ENCODE data around the gene PTCD2. TPM values are rescaled to one million over a fixed set of nuclear protein-coding genes. Genes with fewer than 3 reads are reported as not detected.

PTCD2 gene
- total RNA-seq, 1 experiment from 2014 or later = 11.6 TPM

DNA sequence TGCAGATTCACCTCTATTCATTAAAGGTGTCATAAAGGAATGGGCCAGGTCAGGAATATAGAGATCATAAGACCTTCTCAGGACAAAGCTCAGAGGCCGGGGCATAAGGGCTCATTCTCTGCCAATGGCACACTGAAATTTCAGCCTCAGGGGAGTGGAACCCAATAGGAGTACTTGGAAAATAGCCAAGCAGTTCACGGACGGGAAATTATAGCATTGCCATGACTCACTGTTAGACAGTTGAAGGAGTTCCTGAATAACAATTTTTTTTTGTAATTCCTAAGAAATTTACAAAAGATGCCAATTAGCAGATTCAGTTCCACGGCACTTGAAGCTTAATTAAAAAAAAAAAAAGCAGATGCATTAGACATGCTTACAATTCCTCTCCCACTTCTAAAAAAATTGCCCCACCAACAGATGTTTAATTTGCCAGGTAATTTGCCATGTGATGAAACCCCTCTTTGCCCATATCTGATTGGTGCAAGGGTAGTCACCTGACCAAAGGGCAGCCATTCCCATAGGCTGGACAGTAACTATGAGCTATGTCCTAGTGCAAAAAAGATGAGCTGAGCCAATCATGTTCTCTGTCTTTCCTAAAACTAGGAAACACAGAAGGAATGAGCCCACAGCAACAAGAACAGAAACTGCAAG, 58.6 kb downstream of the PTCD2 start:
- Mint-ChIP-seq H3K4me3 (ENCODE audit: unreplicated experiment) (no peak overlapping the region), H3K27ac (ENCODE audit: unreplicated experiment) (no peak overlapping the region), H3K9me3 (ENCODE audit: unreplicated experiment) (no peaks in the 10 kb centered on the region), H3K36me3 (ENCODE audit: insufficient read depth, unreplicated experiment) (no peaks in the 10 kb centered on the region), H3K4me1 (ENCODE audit: low read depth, unreplicated experiment) (no peaks in the 10 kb centered on the region), H3K27me3 (ENCODE audit: insufficient read depth, unreplicated experiment) (no peaks in the 10 kb centered on the region)
- BruUV-seq (replicated peaks) = no TSS peak
- DNase-seq = no peak
- Histone ChIP-seq H3K9me3 (no peaks in the 10 kb centered on the region), H3K4me1 (no peaks in the 10 kb centered on the region), H3K27me3 (replicated peaks; ENCODE audit: control insufficient read depth, insufficient read depth, low read length) (no peaks in the 10 kb centered on the region), H3K4me3 (ENCODE audit: low read depth, low read length) (no peak overlapping the region), H3K36me3 (ENCODE audit: control insufficient read depth, insufficient read depth, low read length) (no peaks in the 10 kb centered on the region)
- TF ChIP-seq, protein P1, sequence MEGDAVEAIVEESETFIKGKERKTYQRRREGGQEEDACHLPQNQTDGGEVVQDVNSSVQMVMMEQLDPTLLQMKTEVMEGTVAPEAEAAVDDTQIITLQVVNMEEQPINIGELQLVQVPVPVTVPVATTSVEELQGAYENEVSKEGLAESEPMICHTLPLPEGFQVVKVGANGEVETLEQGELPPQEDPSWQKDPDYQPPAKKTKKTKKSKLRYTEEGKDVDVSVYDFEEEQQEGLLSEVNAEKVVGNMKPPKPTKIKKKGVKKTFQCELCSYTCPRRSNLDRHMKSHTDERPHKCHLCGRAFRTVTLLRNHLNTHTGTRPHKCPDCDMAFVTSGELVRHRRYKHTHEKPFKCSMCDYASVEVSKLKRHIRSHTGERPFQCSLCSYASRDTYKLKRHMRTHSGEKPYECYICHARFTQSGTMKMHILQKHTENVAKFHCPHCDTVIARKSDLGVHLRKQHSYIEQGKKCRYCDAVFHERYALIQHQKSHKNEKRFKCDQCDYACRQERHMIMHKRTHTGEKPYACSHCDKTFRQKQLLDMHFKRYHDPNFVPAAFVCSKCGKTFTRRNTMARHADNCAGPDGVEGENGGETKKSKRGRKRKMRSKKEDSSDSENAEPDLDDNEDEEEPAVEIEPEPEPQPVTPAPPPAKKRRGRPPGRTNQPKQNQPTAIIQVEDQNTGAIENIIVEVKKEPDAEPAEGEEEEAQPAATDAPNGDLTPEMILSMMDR (IDR thresholded peaks at IDR 0.05; ENCODE audit: insufficient read depth in 1 of 2, low read depth in 1 of 2, low read length in 1 of 2, severe bottlenecking in 1 of 2, unreplicated experiment in 1 of 2) = no peak
- intact Hi-C loops (cut with micrococcal nuclease; ENCODE audit: unreplicated experiment) = no loop called here
- CTCF ChIA-PET = no interaction called here
- POLR2A ChIA-PET = no interaction called here

DNA sequence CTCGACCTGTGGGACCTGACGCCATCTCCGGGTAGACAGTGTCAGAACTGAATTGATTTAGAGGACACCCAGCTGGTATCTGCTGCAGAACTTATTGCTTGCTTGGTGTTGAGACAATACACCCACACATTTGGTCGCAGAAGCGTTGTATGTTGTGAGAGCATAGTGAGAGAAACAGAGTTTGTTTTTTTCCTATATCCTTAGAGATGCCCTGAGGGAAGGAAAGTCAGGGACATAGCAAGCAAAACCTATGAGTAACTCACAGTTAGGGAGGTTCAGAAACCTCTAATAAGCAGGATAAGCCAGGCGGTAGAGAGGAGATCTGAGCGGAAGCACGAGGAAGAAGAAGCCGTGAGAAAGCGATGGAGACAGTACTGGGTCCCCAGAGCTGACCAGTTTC, 59.8 kb downstream of the PTCD2 start:
- Mint-ChIP-seq H3K4me1 (ENCODE audit: low read depth, unreplicated experiment) (no peaks in the 10 kb centered on the region), H3K27ac (ENCODE audit: unreplicated experiment) (no peak overlapping the region), H3K36me3 (ENCODE audit: insufficient read depth, unreplicated experiment) (no peaks in the 10 kb centered on the region), H3K27me3 (ENCODE audit: insufficient read depth, unreplicated experiment) (no peaks in the 10 kb centered on the region), H3K4me3 (ENCODE audit: unreplicated experiment) (no peak overlapping the region), H3K9me3 (ENCODE audit: unreplicated experiment) (no peaks in the 10 kb centered on the region)
- Histone ChIP-seq H3K4me3 (ENCODE audit: low read depth, low read length) (no peak overlapping the region), H3K9me3 (no peaks in the 10 kb centered on the region), H3K27me3 (replicated peaks; ENCODE audit: control insufficient read depth, insufficient read depth, low read length) (no peaks in the 10 kb centered on the region), H3K36me3 (ENCODE audit: control insufficient read depth, insufficient read depth, low read length) (no peaks in the 10 kb centered on the region), H3K4me1 (no peaks in the 10 kb centered on the region)
- no peak for DNase-seq
- intact Hi-C loops (cut with micrococcal nuclease; ENCODE audit: unreplicated experiment) = no loop called here
- POLR2A ChIA-PET = no interaction called here
- no TSS peak for BruUV-seq (replicated peaks)
- CTCF ChIA-PET = no interaction called here
- TF ChIP-seq, protein P1 (IDR thresholded peaks at IDR 0.05; ENCODE audit: insufficient read depth in 1 of 2, low read depth in 1 of 2, low read length in 1 of 2, severe bottlenecking in 1 of 2, unreplicated experiment in 1 of 2) = no peak

DNA sequence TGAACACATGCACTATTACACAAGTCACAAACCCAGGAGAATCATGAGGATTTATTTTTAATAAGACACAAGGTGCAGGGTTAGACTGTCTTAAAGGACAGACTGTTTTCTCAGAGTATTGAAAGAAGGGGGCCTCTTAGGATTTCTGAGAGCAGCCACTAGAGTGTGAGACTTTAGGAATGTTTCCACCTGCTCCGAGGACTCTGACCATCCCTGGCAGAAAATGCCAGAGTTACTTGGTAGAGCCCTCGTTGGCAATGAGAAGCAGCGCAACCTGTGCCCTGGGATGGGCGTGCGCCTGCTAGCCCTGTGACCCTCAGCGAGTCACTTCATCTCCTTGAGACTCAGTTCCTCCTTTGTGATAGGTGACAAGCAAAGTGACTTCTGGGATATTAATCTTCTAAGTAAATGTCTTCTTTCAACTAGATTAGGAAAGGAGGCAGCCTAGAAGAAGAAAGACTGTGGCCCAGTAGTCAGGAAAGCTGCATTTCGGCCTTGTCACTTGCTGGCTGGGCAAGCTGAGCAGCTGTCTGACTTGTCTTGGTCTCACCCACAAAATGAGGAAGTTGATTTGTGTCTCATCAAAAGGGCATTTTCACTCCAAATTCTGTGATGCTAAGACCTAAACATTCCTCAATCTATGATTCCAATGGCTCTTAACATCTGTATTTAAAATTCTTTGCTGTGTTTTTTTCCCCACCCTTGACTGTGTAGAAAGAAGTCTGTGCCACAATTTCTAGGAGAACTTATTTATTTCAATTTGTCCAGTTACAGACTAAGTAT, 60.5 kb downstream of the PTCD2 start:
- no TSS peak for BruUV-seq (replicated peaks)
- Mint-ChIP-seq H3K27ac (ENCODE audit: unreplicated experiment) (no peak overlapping the region), H3K4me1 (ENCODE audit: low read depth, unreplicated experiment) (no peaks in the 10 kb centered on the region)

More for the DNA sequence above, 60.5 kb downstream of the PTCD2 start:
- intact Hi-C loops (cut with micrococcal nuclease; ENCODE audit: unreplicated experiment) = no loop called here
- TF ChIP-seq, protein P1 (IDR thresholded peaks at IDR 0.05; ENCODE audit: insufficient read depth in 1 of 2, low read depth in 1 of 2, low read length in 1 of 2, severe bottlenecking in 1 of 2, unreplicated experiment in 1 of 2) = no peak
- H3K27me3 Mint-ChIP-seq (ENCODE audit: insufficient read depth, unreplicated experiment) = no peaks in the 10 kb centered on the region
- no peaks in the 10 kb centered on the region for H3K36me3 ChIP-seq (ENCODE audit: control insufficient read depth, insufficient read depth, low read length)
- CTCF ChIA-PET = no interaction called here
- H3K9me3 Mint-ChIP-seq (ENCODE audit: unreplicated experiment) = no peaks in the 10 kb centered on the region
- H3K9me3 ChIP-seq = no peaks in the 10 kb centered on the region
- H3K4me1 ChIP-seq = no peaks in the 10 kb centered on the region
- no peak for DNase-seq
- POLR2A ChIA-PET = no interaction called here
- no peaks in the 10 kb centered on the region for H3K36me3 Mint-ChIP-seq (ENCODE audit: insufficient read depth, unreplicated experiment)
- H3K27me3 ChIP-seq (replicated peaks; ENCODE audit: control insufficient read depth, insufficient read depth, low read length) = no peaks in the 10 kb centered on the region
- H3K4me3 ChIP-seq (ENCODE audit: low read depth, low read length) = no peak overlapping the region
- H3K4me3 Mint-ChIP-seq (ENCODE audit: unreplicated experiment) = no peak overlapping the region
